Activated T-helper 2 cell treated with anti-CD3 and anti-CD28 coated beads, Interferon-gamma antibody, Interleukin-2, Interleukin-4, amounts not matched to agents 10 μg/mL and 5 μg/mL and 100 μg/mL, durations not matched to agents 14 hours and 24 hours and 36 hours (primary cell): ENCODE results near the gene TM9SF4. TPM values are rescaled to one million over a fixed set of nuclear protein-coding genes. Genes with fewer than 3 reads are reported as not detected.
A peak's percentile ranks its signal among the peaks of the same experiment; 100 is the strongest.
"Not testable (repeated sequence)": the region's sequence is repeated elsewhere in the genome, so short reads cannot be mapped to it uniquely, and the experiment has no call there.

Source experiments
- DNase-seq: peaks from one replicate; pipeline ENCODE4 v3.0.0; 2021; ENCODE audit warnings: low spot score
- H3K27ac Mint-ChIP-seq: one replicate; pipeline ENCODE4 v1.8.0; 2021; ENCODE audit warnings: mixed read lengths
- H3K27me3 Mint-ChIP-seq: one replicate; pipeline ENCODE4 v1.8.0; 2021; ENCODE audit warnings: low read depth, mixed read lengths
- H3K36me3 Mint-ChIP-seq: one replicate; pipeline ENCODE4 v1.8.0; 2021; ENCODE audit warnings: low read depth, mixed read lengths
- H3K4me1 Mint-ChIP-seq: one replicate; pipeline ENCODE4 v1.8.0; 2021; ENCODE audit warnings: low read depth, mixed read lengths
- H3K4me3 Mint-ChIP-seq: one replicate; pipeline ENCODE4 v1.8.0; 2021; ENCODE audit warnings: low read depth, mild to moderate bottlenecking, moderate library complexity, mixed read lengths
- H3K9me3 Mint-ChIP-seq: one replicate; pipeline ENCODE4 v1.8.0; 2021; ENCODE audit warnings: mixed read lengths
- intact Hi-C: fragments of 100-400 bp; cut with micrococcal nuclease; formaldehyde crosslinking; loops from one replicate; pipeline ENCODE4 v1.15.1; 2023
- total RNA-seq: library from RNA; stranded (reverse); gene quantifications from 2 replicates; pipeline ENCODE4 v1.2.3, GENCODE V29; 2022

TM9SF4 gene
- total RNA-seq, 1 donor from 2014 or later: 47.7 TPM

DNA sequence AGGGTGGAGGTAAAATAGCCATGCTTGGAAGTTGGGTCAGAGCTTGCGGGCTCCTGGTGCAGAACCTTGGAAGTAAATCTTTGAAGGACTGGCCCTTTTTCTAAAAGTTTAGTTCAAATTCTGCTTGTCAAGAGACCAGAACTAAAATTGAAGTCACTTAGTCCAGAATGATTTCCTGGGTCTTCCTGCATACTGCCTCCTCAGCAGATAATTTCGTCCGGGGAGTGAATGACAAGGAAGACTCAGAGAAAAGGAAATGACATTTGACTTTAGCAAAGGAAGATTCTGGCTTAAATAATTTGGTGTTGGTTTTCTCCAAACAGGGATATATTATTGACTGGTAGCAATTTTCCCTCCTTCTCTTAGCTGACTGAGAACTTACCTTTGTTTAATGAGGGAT is 1.2 kb downstream of the TM9SF4 start:
- Mint-ChIP-seq H3K27ac (peak overlapping the region; percentile 99), H3K27me3 (peaks cover 3% of the 10 kb centered on the region), H3K36me3 (peaks cover 18% of the 10 kb centered on the region), H3K4me3 (peak overlapping the region; percentile 95), H3K4me1 (peaks cover 24% of the 10 kb centered on the region), H3K9me3 (no peaks in the 10 kb centered on the region)
- intact Hi-C loops: loop anchor here (2.0 kb wide), 1 partner anchor 94 kb away; no protein-coding TSS in a partner anchor
- DNase-seq: no peak

DNA sequence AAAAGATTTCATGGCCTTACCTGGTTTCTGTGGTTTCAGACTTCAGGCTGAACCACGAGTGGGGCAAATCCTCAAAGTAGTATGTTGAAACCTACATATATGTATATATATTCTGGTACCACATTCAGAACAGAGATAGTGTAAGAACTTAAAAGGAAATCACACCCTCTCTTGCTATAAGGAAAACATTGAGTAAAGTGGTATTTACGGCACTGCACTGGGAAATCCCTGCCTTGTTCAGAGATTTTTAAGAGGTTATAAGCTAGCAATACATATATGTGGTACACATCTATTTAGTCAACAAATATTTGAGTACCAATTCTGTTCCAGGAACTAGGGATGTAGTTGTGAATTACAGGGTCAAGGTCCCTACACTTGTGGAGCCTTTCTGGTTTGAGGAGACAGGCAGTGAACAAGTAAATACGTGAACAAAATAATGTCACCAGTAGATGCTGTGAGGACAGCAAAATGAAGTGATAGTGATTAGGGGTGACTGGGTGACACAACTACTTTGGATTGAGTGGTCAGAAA is 1.7 kb downstream of the TM9SF4 start:
- H3K9me3 Mint-ChIP-seq: no peaks in the 10 kb centered on the region
- peak overlapping the region; percentile 95 for H3K4me3 Mint-ChIP-seq
- intact Hi-C loops: loop anchor here (2.0 kb wide), 1 partner anchor 94 kb away; no protein-coding TSS in a partner anchor
- H3K4me1 Mint-ChIP-seq: peaks cover 26% of the 10 kb centered on the region
- DNase-seq: no peak
- no peak overlapping the region for H3K27ac Mint-ChIP-seq
- peaks cover 18% of the 10 kb centered on the region for H3K36me3 Mint-ChIP-seq
- peaks cover 3% of the 10 kb centered on the region for H3K27me3 Mint-ChIP-seq

DNA sequence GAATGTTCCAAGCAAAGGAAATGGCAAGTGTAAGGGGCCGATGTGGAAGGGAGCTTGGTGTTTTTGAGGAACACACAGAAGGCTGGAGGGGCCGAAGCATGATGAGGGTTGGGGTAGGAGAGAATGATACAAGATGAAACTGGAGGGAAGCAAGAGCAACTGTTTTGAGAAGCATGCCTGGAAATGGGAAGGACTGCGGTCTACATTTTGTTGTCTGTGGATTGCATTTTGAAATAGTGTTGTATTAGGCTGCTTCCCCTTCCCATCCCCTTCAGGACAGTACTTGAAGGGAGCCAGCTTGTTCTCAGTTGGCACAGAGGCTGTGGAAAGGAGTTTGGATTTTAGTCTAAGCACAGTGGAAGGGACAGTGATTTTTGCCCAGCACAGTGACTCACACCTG is 2.2 kb downstream of the TM9SF4 start:
- intact Hi-C loops: loop anchor here (2.0 kb wide), 1 partner anchor 93 kb away; no protein-coding TSS in a partner anchor
- Mint-ChIP-seq H3K4me3 (no peak overlapping the region), H3K9me3 (no peaks in the 10 kb centered on the region), H3K4me1 (peaks cover 31% of the 10 kb centered on the region), H3K27ac (no peak overlapping the region), H3K27me3 (peaks cover 3% of the 10 kb centered on the region), H3K36me3 (peaks cover 18% of the 10 kb centered on the region)
- DNase-seq: no peak

DNA sequence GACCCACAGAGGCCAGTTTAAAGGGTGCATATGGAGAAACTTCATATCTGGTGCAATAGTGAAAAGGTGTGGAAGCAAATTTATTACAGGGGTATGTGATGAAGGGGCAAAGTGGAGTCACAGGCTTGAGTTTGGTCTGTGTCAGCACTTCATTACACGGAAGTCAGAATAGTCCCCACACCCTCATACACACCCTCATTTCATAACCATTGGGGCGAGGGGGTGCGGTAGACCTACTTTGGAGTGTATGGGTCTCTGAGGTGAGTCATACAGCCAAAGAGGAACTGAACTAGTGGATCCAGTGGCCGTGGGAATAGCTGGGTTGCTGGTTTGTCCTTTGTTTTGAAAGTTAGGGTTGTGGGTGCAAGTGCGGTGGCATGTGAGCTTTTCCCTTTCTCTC is 3.3 kb downstream of the TM9SF4 start:
- Mint-ChIP-seq H3K4me3 (no peak overlapping the region), H3K27me3 (no peaks in the 10 kb centered on the region), H3K4me1 (peaks cover 36% of the 10 kb centered on the region), H3K36me3 (peaks cover 18% of the 10 kb centered on the region), H3K9me3 (no peaks in the 10 kb centered on the region), H3K27ac (no peak overlapping the region)
- intact Hi-C loops: no loop called here
- DNase-seq: no peak

DNA sequence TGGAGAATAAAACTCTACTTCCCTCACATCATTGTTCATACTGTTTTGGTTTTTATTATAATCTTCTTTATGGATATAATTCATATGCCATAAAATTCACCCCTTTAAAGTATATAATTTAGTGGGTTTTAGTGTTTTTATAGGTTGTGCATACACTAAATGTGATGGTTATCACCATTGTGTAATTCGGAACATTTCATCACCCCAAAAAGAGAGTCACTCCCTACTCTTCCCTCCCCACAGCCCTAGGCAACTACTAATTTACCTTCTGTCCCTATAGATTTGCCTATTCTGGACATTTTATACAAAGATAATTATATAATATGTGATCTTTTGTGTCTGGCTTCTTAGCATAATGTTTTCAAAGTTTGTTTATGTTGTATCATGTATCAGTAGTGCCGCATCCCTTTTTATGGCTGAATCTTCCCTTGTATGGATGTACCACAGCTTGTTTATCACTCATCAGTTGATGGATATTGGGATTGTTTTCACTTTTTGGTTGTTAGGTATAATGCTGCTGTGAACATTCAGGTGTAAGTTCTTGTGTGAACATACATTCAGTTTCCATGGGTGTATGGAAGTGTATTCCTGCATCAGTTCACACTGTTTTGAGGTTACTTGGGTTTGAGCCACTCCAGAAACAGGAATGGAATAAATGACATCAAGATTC is 4.2 kb downstream of the TM9SF4 start:
- peaks cover 36% of the 10 kb centered on the region for H3K4me1 Mint-ChIP-seq
- no peak for DNase-seq
- intact Hi-C loops: no loop called here
- H3K27me3 Mint-ChIP-seq: no peaks in the 10 kb centered on the region
- H3K27ac Mint-ChIP-seq: no peak overlapping the region
- peaks cover 18% of the 10 kb centered on the region for H3K36me3 Mint-ChIP-seq
- H3K4me3 Mint-ChIP-seq: no peak overlapping the region
- H3K9me3 Mint-ChIP-seq: no peaks in the 10 kb centered on the region

DNA sequence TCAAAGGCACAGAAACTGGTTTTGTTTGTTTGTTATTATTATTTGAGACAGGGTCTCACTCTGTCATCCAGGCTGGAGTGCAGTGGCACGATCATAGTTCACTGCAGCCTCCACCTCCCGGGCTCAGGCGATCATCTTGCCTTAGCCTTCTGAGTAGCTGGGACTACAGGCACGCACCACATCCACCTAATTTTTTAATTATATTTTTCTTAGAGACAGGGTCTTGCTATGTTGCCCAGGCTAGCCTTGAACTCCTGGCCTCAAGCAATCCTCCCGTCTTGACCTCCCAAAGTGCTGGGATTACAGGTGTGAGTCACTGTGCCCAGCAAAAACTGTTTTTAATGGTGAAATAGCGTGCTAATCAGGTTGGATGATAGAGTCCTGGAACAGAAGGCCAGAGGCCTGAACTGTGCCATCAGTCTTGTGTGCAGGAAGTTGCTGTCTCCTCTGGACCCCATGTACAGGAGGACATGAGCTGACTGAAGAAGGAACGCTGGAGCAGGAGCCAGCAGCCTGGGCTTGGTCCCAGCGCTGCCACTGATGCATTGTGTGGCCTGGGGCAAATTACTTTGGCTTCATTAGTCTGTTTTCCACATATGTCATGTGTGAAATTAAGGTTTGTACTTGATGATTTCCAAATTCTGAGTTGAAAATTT is 4.9 kb downstream of the TM9SF4 start:
- no peaks in the 10 kb centered on the region for H3K9me3 Mint-ChIP-seq
- intact Hi-C loops: no loop called here
- H3K36me3 Mint-ChIP-seq: peaks cover 18% of the 10 kb centered on the region
- H3K4me3 Mint-ChIP-seq: no peak overlapping the region
- DNase-seq: no peak
- peaks cover 36% of the 10 kb centered on the region for H3K4me1 Mint-ChIP-seq
- H3K27me3 Mint-ChIP-seq: no peaks in the 10 kb centered on the region
- H3K27ac Mint-ChIP-seq: no peak overlapping the region

DNA sequence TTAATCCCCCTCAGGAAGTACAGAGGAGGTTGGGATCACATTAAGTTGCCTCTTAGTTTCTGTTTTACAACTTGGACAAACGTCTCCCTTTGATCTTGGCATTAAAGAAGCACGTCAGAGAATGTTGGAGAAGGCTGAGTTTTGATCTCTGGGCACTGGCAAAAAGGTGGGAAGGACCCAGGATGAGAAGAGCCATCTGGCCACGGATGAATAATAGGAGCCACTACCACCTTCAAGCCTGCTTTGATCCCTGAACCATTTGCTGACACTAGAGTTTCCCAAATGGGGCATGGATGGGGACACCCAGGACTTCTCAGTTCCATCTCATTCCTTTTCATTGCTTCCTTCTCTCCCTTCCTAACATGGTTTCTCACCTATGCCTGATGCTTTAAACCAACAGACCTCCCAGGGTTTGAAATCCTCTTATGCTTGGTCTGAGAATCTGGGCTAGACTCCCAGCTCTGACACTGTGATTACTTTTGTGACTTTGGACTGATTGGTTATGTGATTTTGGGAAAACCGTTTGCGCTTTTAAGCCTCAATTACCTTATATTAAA is 5.8 kb downstream of the TM9SF4 start:
- Mint-ChIP-seq H3K36me3 (peaks cover 18% of the 10 kb centered on the region), H3K9me3 (no peaks in the 10 kb centered on the region), H3K27me3 (no peaks in the 10 kb centered on the region), H3K4me1 (peaks cover 35% of the 10 kb centered on the region), H3K4me3 (no peak overlapping the region), H3K27ac (no peak overlapping the region)
- intact Hi-C loops: no loop called here
- DNase-seq: no peak

DNA sequence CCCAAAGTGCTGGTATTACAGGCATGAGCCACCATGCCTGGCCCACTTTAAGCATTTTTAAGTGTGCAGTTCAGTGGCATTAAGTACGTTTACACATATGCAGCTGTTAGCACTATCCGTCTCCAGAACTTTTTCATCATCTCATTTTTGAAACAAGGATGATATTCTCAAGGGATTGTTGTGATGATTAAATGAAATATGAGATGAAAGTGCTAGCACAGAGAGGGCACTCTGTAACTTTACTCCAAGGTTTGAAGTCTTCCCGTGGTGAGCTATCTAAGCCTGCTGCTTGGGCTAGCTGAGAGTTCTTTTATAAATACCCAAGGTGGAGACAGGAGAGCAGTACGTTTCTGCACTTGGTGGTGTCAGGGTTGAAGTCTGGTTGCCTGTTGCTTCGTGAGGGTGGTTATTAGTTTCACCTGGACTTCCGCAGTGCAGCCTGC is 6.6 kb downstream of the TM9SF4 start:
- intact Hi-C loops: no loop called here
- Mint-ChIP-seq H3K4me3 (no peak overlapping the region), H3K27me3 (no peaks in the 10 kb centered on the region), H3K4me1 (peaks cover 28% of the 10 kb centered on the region), H3K9me3 (no peaks in the 10 kb centered on the region), H3K27ac (no peak overlapping the region), H3K36me3 (peaks cover 18% of the 10 kb centered on the region)
- DNase-seq: no peak

DNA sequence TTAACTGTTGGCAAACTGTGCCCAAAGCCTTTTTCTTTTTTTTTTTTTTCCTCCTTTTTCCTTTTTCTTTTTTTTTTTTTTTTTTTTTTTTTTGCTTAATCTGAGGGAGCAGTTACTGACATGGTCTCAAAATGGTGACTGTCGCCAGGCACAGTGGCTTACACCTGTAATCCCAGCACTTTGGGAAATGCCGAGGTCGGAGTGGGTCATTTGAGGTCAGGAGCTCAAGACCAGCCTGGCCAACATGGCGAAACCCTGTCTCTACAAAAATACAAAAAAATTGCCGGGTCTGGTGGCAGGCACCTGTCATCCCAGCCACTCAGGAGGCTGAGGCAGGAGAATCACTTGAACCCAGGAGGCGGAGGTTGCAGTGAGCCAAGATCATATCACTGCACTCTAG is 7.3 kb downstream of the TM9SF4 start:
- H3K4me3 Mint-ChIP-seq, DNase-seq, H3K9me3 Mint-ChIP-seq, H3K27ac Mint-ChIP-seq, H3K27me3 Mint-ChIP-seq, intact Hi-C loops: not testable (repeated sequence)
- H3K4me1 Mint-ChIP-seq: peaks cover 22% of the 10 kb centered on the region
- H3K36me3 Mint-ChIP-seq: peaks cover 13% of the 10 kb centered on the region

DNA sequence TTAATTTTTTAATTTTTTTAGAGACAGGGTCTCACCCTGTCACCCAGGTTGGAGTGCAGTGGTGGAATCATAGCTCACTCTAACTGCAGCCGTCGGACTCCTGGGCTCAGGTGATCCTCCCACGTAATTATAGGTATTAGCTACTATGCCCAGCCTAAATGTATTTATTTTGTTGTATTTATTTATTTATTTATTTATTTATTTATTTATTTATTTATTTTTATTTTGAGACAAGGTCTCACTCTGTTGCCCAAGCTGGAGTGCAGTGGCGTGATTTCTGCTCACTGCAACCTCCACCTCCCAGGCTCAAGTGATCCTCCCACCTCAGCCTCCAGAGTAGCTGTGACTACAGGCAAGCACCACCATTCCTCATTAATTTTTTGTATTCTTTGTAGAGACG is 8.9 kb downstream of the TM9SF4 start:
- H3K9me3 Mint-ChIP-seq, intact Hi-C loops, H3K4me3 Mint-ChIP-seq, H3K27me3 Mint-ChIP-seq, DNase-seq, H3K27ac Mint-ChIP-seq: not testable (repeated sequence)
- H3K36me3 Mint-ChIP-seq: peaks cover 19% of the 10 kb centered on the region
- H3K4me1 Mint-ChIP-seq: peaks cover 22% of the 10 kb centered on the region

DNA sequence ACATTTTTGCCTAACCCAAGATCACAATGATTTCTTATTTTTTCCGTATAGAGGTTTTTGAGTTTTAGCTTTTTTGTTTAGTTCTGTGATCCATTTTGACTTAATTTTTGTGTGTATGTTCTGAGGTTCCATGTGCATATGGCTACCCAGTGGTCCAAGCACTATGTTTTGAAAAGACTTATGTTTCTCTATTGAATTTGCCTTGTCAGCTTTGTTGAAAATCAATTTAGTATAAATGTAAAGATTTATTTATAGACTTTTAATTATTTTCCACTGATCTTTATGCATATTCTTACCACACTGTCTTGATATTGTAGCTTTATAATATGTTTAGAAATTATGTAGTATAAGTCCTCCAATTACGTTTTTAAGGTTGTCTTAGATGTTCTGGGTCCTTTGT is 10.2 kb downstream of the TM9SF4 start:
- Mint-ChIP-seq H3K4me3 (no peak overlapping the region), H3K27ac (no peak overlapping the region), H3K36me3 (peaks cover 23% of the 10 kb centered on the region), H3K4me1 (peaks cover 18% of the 10 kb centered on the region), H3K27me3 (no peaks in the 10 kb centered on the region), H3K9me3 (no peaks in the 10 kb centered on the region)
- no peak for DNase-seq
- intact Hi-C loops: no loop called here

DNA sequence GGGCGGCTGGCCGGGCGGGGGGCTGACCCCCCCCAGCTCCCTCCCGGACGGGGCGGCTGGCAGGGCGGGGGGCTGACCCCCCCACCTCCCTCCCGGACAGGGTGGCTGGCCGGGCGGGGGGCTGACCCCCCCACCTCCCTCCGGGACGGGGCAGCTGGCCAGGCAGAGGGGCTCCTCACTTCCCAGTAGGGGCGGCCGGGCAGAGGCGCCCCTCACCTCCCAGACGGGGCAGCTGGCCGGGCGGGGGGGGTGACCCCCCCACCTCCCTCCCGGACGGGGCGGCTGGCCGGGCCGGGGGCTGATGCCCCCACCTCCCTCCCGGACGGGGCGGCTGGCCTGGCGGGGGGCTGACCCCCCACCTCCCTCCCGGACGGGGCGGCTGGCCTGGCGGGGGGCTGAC is 12.4 kb downstream of the TM9SF4 start:
- H3K27me3 Mint-ChIP-seq, H3K9me3 Mint-ChIP-seq, H3K4me1 Mint-ChIP-seq, intact Hi-C loops, DNase-seq, H3K27ac Mint-ChIP-seq, H3K4me3 Mint-ChIP-seq: not testable (repeated sequence)
- peaks cover 18% of the 10 kb centered on the region for H3K36me3 Mint-ChIP-seq

DNA sequence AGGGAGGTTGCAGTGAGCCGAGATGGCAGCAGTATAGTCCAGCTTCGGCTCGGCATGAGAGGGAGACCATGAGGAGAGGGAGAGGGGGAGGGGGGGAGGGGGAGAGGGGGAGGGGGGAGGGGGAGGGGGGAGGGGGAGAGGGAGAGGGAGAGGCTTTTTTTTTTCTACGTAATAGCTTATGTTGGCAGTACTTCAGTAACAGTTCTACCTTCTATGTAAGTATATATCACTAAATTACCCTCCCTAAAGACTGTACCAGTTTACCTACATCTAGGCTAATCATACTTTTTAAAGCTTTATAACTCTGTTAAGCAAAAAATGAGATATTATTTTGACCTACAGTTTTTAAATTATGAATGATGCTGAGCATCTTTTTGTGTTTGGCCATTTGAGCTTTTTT is 13.6 kb downstream of the TM9SF4 start:
- H3K36me3 Mint-ChIP-seq: peaks cover 20% of the 10 kb centered on the region
- no peak for DNase-seq
- peaks cover 2% of the 10 kb centered on the region for H3K4me1 Mint-ChIP-seq
- H3K4me3 Mint-ChIP-seq: no peak overlapping the region
- no peaks in the 10 kb centered on the region for H3K9me3 Mint-ChIP-seq
- intact Hi-C loops: no loop called here
- no peak overlapping the region for H3K27ac Mint-ChIP-seq
- no peaks in the 10 kb centered on the region for H3K27me3 Mint-ChIP-seq
